Measurements from ENCODE around the gene DCST2. TPM values are rescaled to one million over a fixed set of nuclear protein-coding genes. Genes with fewer than 3 reads are reported as not detected.

Gene DCST2
- total and polyA plus RNA-seq, 2 of the 8 experiments (the other 6 are each of a cell fraction or from before 2014, with no cell fraction given): 0.43 to 2.1 TPM

DNA sequence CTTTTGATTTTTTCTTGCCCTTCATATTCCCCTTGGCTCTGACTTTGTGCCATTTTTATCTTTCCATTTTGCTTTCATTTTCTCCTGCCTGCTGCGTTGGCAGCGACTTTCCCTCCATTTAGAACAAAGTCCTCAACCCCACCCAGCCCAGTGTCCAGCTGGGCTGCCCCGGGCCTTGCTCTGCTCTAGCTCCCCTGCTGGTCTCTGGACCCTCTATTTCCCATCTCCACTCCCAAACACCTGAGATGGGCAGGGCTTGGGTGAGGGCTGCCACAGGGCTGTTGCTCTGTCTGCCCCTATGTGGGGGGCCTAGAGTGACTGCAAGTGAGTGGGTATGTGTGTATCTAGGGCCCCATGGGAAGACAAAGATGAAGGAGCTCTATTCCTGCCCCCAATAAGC is 10.2 kb upstream of the DCST2 start (continued):
- TF ChIP-seq, protein P1, sequence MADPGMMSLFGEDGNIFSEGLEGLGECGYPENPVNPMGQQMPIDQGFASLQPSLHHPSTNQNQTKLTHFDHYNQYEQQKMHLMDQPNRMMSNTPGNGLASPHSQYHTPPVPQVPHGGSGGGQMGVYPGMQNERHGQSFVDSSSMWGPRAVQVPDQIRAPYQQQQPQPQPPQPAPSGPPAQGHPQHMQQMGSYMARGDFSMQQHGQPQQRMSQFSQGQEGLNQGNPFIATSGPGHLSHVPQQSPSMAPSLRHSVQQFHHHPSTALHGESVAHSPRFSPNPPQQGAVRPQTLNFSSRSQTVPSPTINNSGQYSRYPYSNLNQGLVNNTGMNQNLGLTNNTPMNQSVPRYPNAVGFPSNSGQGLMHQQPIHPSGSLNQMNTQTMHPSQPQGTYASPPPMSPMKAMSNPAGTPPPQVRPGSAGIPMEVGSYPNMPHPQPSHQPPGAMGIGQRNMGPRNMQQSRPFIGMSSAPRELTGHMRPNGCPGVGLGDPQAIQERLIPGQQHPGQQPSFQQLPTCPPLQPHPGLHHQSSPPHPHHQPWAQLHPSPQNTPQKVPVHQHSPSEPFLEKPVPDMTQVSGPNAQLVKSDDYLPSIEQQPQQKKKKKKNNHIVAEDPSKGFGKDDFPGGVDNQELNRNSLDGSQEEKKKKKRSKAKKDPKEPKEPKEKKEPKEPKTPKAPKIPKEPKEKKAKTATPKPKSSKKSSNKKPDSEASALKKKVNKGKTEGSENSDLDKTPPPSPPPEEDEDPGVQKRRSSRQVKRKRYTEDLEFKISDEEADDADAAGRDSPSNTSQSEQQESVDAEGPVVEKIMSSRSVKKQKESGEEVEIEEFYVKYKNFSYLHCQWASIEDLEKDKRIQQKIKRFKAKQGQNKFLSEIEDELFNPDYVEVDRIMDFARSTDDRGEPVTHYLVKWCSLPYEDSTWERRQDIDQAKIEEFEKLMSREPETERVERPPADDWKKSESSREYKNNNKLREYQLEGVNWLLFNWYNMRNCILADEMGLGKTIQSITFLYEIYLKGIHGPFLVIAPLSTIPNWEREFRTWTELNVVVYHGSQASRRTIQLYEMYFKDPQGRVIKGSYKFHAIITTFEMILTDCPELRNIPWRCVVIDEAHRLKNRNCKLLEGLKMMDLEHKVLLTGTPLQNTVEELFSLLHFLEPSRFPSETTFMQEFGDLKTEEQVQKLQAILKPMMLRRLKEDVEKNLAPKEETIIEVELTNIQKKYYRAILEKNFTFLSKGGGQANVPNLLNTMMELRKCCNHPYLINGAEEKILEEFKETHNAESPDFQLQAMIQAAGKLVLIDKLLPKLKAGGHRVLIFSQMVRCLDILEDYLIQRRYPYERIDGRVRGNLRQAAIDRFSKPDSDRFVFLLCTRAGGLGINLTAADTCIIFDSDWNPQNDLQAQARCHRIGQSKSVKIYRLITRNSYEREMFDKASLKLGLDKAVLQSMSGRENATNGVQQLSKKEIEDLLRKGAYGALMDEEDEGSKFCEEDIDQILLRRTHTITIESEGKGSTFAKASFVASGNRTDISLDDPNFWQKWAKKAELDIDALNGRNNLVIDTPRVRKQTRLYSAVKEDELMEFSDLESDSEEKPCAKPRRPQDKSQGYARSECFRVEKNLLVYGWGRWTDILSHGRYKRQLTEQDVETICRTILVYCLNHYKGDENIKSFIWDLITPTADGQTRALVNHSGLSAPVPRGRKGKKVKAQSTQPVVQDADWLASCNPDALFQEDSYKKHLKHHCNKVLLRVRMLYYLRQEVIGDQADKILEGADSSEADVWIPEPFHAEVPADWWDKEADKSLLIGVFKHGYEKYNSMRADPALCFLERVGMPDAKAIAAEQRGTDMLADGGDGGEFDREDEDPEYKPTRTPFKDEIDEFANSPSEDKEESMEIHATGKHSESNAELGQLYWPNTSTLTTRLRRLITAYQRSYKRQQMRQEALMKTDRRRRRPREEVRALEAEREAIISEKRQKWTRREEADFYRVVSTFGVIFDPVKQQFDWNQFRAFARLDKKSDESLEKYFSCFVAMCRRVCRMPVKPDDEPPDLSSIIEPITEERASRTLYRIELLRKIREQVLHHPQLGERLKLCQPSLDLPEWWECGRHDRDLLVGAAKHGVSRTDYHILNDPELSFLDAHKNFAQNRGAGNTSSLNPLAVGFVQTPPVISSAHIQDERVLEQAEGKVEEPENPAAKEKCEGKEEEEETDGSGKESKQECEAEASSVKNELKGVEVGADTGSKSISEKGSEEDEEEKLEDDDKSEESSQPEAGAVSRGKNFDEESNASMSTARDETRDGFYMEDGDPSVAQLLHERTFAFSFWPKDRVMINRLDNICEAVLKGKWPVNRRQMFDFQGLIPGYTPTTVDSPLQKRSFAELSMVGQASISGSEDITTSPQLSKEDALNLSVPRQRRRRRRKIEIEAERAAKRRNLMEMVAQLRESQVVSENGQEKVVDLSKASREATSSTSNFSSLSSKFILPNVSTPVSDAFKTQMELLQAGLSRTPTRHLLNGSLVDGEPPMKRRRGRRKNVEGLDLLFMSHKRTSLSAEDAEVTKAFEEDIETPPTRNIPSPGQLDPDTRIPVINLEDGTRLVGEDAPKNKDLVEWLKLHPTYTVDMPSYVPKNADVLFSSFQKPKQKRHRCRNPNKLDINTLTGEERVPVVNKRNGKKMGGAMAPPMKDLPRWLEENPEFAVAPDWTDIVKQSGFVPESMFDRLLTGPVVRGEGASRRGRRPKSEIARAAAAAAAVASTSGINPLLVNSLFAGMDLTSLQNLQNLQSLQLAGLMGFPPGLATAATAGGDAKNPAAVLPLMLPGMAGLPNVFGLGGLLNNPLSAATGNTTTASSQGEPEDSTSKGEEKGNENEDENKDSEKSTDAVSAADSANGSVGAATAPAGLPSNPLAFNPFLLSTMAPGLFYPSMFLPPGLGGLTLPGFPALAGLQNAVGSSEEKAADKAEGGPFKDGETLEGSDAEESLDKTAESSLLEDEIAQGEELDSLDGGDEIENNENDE (IDR thresholded peaks at IDR 0.05; ENCODE audit: insufficient replicate concordance, low read length): no peak
- TF ChIP-seq JUND (IDR thresholded peaks at IDR 0.05; ENCODE audit: low read length) (no peak), CBX5 (IDR thresholded peaks at IDR 0.05; ENCODE audit: low read depth, low read length) (no peak), TBP (IDR thresholded peaks at IDR 0.05; ENCODE audit: low read depth, low read length) (no peak), BACH1 (IDR thresholded peaks at IDR 0.05; ENCODE audit: low read length) (no peak), SIRT6 (IDR thresholded peaks at IDR 0.05; ENCODE audit: low read length) (no peak), RNF2 (IDR thresholded peaks at IDR 0.05; ENCODE audit: borderline replicate concordance, low read depth, low read length, missing control alignments, poor library complexity, severe bottlenecking) (no peak), TCF12 (IDR thresholded peaks at IDR 0.05; ENCODE audit: low read depth, low read length) (no peak)
- TF ChIP-seq, protein P2, sequence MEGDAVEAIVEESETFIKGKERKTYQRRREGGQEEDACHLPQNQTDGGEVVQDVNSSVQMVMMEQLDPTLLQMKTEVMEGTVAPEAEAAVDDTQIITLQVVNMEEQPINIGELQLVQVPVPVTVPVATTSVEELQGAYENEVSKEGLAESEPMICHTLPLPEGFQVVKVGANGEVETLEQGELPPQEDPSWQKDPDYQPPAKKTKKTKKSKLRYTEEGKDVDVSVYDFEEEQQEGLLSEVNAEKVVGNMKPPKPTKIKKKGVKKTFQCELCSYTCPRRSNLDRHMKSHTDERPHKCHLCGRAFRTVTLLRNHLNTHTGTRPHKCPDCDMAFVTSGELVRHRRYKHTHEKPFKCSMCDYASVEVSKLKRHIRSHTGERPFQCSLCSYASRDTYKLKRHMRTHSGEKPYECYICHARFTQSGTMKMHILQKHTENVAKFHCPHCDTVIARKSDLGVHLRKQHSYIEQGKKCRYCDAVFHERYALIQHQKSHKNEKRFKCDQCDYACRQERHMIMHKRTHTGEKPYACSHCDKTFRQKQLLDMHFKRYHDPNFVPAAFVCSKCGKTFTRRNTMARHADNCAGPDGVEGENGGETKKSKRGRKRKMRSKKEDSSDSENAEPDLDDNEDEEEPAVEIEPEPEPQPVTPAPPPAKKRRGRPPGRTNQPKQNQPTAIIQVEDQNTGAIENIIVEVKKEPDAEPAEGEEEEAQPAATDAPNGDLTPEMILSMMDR (IDR thresholded peaks at IDR 0.05; ENCODE audit: control extremely low read depth in 1 of 3, insufficient read depth in 1 of 3, low read depth in 1 of 3, low read length in 3 of 3): no peak

Data from H1 (cell line).